Heart left ventricle (tissue), 16 donors: ENCODE results near the gene THSD4. TPM values are rescaled to one million over a fixed set of nuclear protein-coding genes. Genes with fewer than 3 reads are reported as not detected.
A peak's percentile ranks its signal among the peaks of the same experiment; 100 is the strongest.

Source experiments
- ATAC-seq, 4 donors: fragments of 200-7000 bp; cut with Tn5 transposase; one replicate each; pipeline ENCODE4 v1.9.1; 2020 to 2022; ENCODE audit warnings: moderate library complexity in 4 of 4, mild to moderate bottlenecking in 3 of 4, moderate number of reproducible peaks in 1 of 4
- DNase-seq, 5 donors: peaks; one replicate each; pipeline ENCODE4 v3.0.0-alpha.2; 2020
- H3K27ac ChIP-seq, 12 donors: fragments of 200-600 bp; sonication (generic) in 4 of 12; one replicate each; pipeline versions ENCODE4 v1.5.0 to v1.8.0; 2016 to 2022; ENCODE audit warnings: mild to moderate bottlenecking in 2 of 12
- H3K27me3 ChIP-seq, 9 donors: fragments of 200-600 bp; sonication (generic) in 2 of 9; one replicate each; pipeline versions ENCODE4 v1.5.1 to v1.8.0; 2016 to 2022; ENCODE audit warnings: mild to moderate bottlenecking in 3 of 9
- H3K36me3 ChIP-seq, 9 donors: fragments of 200-600 bp; sonication (generic) in 2 of 9; one replicate each; pipeline versions ENCODE4 v1.5.0 to v1.8.0; 2018 to 2022; ENCODE audit warnings: mild to moderate bottlenecking in 2 of 9
- H3K4me1 ChIP-seq, 12 donors: fragments of 200-600 bp; sonication (generic) in 4 of 12; one replicate each; pipeline versions ENCODE4 v1.5.0 to v1.8.0; 2016 to 2022; ENCODE audit warnings: mild to moderate bottlenecking in 3 of 12
- H3K4me3 ChIP-seq, 12 donors: fragments of 200-600 bp; sonication (generic) in 4 of 12; one replicate each; pipeline versions ENCODE4 v1.5.0 to v1.8.0; 2017 to 2022; ENCODE audit warnings: mild to moderate bottlenecking in 9 of 12, moderate library complexity in 4 of 12
- H3K9me3 ChIP-seq, 12 donors: fragments of 200-600 bp; sonication (generic) in 4 of 12; one replicate each; pipeline versions ENCODE4 v1.5.0 to v1.8.0; 2016 to 2022; ENCODE audit warnings: mild to moderate bottlenecking in 1 of 12
- CTCF ChIP-seq, 12 donors: fragments of 200-600 bp; sonication (generic) in 4 of 12; IDR thresholded peaks; one replicate each; pipeline versions ENCODE4 v1.5.0 to v1.8.0; 2018 to 2022; ENCODE audit warnings: antibody characterized with exemption in 12 of 12, mild to moderate bottlenecking in 5 of 12
- POLR2A ChIP-seq, 2 donors: fragments of 450-650 bp; IDR thresholded peaks; one replicate each; pipeline ENCODE4 v1.6.1; 2017; ENCODE audit warnings: antibody characterized with exemption in 2 of 2, mild to moderate bottlenecking in 2 of 2, moderate library complexity in 2 of 2
- WGBS, 4 donors: extraction: QIAGEN DNeasy Blood & Tissue Kit in 2 of 4; methylation state at CpG; one replicate each; pipeline versions ENCODE4 v1.1.5 to v1.1.7; 2013 to 2018; 5-methylcytosine and 5-hydroxymethylcytosine counted together
- intact Hi-C, 10 donors: fragments of 100-400 bp; cut with DNase I; formaldehyde crosslinking; loops; one replicate each; pipeline versions ENCODE4 v1.11.1 to v1.14.2; 2022
- polyA plus RNA-seq, 2 donors: library from polyadenylated mRNA; stranded (reverse); fragments of 200-250 nt; gene quantifications; one replicate each; pipeline ENCODE4 v1.2.3, GENCODE V29; 2013
- total RNA-seq, 9 donors: library from RNA; depleted of rRNA in 2 of 9; stranded (reverse); fragments of >200 nt in 2 of 9; fragmentation: NEBNext Ultra II Directional in 3 of 9; extraction: Animal tissue kit (Norgen Biotek cat#: 25700) in 3 of 9; gene quantifications; one replicate each; pipeline versions ENCODE4 v1.1.0 to v1.2.4, GENCODE V29; 2016 to 2023
- donor health status: ischemic (EF 13 %, LVEDD 7.1; RV severe dilation, severe dysfunction).
- donor health status: healthy with polysubstance abuse.
- donor health status: DM: no; HTN: yes; CAD: no.
- donor health status: DM: no; HTN: no; CAD: no.
- donor health status: ischemic (EF 25% LVEDD 6.9; RV normal size, moderate dysfunction).
- donor health status: ischemic (EF 25% LVEDD 5.7; RV mildly dilated, moderate dysfunction).
- donor health status: healthy.
- donor health status: DM: yes; HTN: yes; CAD: no.
- donor health status: ischemic (EF 35%, LVEDD 5.7; RV mildly dilated, moderate dysfunction).
- donor health status: nonischemic (EF 11% LVEDD 7.7; RV severe dilation, severe dysfunction).
- donor health status: DM: yes; HTN: yes; CAD: no.
- donor health status: PGD.
- donor health status: ischemic (EF 29% LVEDD 5.4; RV normal size, mild dysfunction).
- donor health status: nonischemic (EF 23%, LVEDD 6.1; RV moderate dilation, normal function).

Gene THSD4
- total and polyA plus RNA-seq, 11 donors, result 32.6 to 206 (median 93.2) TPM

GRCh38 chr15:71760852-71761251 lies 645.6 kb downstream of the THSD4 start:
- WGBS, 4 donors, result 94 to 100% (median 97%) methylated on average over 1 of the region's 1 CpG
- Histone ChIP-seq H3K27me3 (no peaks in the 10 kb centered on the region), H3K4me3 (no peak overlapping the region), H3K4me1 (peaks cover 0 to 27% (median 5%) of the 10 kb centered on the region in 12 donors), H3K27ac (peak overlapping the region in 1 of 12 donors; percentile 52), H3K9me3 (peaks cover 0 to 16% (median 6%) of the 10 kb centered on the region in 12 donors), H3K36me3 (peaks cover 0 to 26% (median 7%) of the 10 kb centered on the region in 9 donors)
- no peak for DNase-seq
- ATAC-seq, result no peak
- TF ChIP-seq CTCF (IDR thresholded peaks at IDR 0.05) (no peak), POLR2A (IDR thresholded peaks at IDR 0.05) (no peak)
- intact Hi-C loops, result loop anchor here in 1 of 10 donors (10.0 kb wide), 1 partner anchor 56 kb away; no protein-coding TSS in a partner anchor

- DNase-seq, result peak in 2 of 5 donors; percentile 18 to 79
- no peaks in the 10 kb centered on the region for H3K27me3 ChIP-seq
- WGBS, 4 donors, result 20 to 32% (median 29%) methylated on average over 3 of the region's 3 CpGs
- ATAC-seq, result peak in 3 of 4 donors; percentile 84 to 93 (median 86)
- H3K9me3 ChIP-seq, result peaks cover 0 to 16% (median 6%) of the 10 kb centered on the region in 12 donors
- intact Hi-C loops, result loop anchor here in 1 of 10 donors (10.0 kb wide), 1 partner anchor 57 kb away; no protein-coding TSS in a partner anchor
- TF ChIP-seq CTCF (IDR thresholded peaks at IDR 0.05), result no peak
- no peak for TF ChIP-seq POLR2A (IDR thresholded peaks at IDR 0.05)
- H3K4me3 ChIP-seq, result no peak overlapping the region
- H3K27ac ChIP-seq, result peak overlapping the region in 3 of 12 donors; percentile 32 to 68 (median 52)
- H3K36me3 ChIP-seq, result peaks cover 0 to 34% (median 8%) of the 10 kb centered on the region in 9 donors
- peaks cover 0 to 25% (median 5%) of the 10 kb centered on the region in 12 donors for H3K4me1 ChIP-seq
Observed at GRCh38 chr15:71761649-71762048, 646.4 kb downstream of the THSD4 start.

- no peak for ATAC-seq
- intact Hi-C loops, result loop anchor here in 1 of 10 donors (10.0 kb wide), 1 partner anchor 63 kb away; no protein-coding TSS in a partner anchor
- no peak overlapping the region for H3K4me3 ChIP-seq
- H3K36me3 ChIP-seq, result peaks cover 0 to 41% (median 13%) of the 10 kb centered on the region in 9 donors
- H3K27ac ChIP-seq, result no peak overlapping the region
- peaks cover 0 to 4% (median 0%) of the 10 kb centered on the region in 12 donors for H3K9me3 ChIP-seq
- WGBS, 4 donors, result 90 to 96% (median 93%) methylated on average over 5 of the region's 5 CpGs
- DNase-seq, result no peak
- no peaks in the 10 kb centered on the region for H3K4me1 ChIP-seq
- TF ChIP-seq POLR2A (IDR thresholded peaks at IDR 0.05), result no peak
- no peak for TF ChIP-seq CTCF (IDR thresholded peaks at IDR 0.05)
- no peaks in the 10 kb centered on the region for H3K27me3 ChIP-seq
Observed at GRCh38 chr15:71768184-71768583, 652.9 kb downstream of the THSD4 start.

GRCh38 chr15:71773206-71773859 lies 658.1 kb downstream of the THSD4 start:
- 46 to 59% (median 52%) methylated on average over 1 of the region's 1 CpG for WGBS, 4 donors
- H3K36me3 ChIP-seq, result peaks cover 0 to 21% (median 8%) of the 10 kb centered on the region in 9 donors
- H3K27me3 ChIP-seq, result no peaks in the 10 kb centered on the region
- peaks cover 0 to 10% (median 0%) of the 10 kb centered on the region in 12 donors for H3K4me1 ChIP-seq
- DNase-seq (no peak), ATAC-seq (no peak)
- H3K9me3 ChIP-seq, result peaks cover 0 to 4% (median 0%) of the 10 kb centered on the region in 12 donors
- no peak for TF ChIP-seq CTCF (IDR thresholded peaks at IDR 0.05)
- no peak for TF ChIP-seq POLR2A (IDR thresholded peaks at IDR 0.05)
- intact Hi-C loops, result no loop called here
- no peak overlapping the region for H3K27ac ChIP-seq
- H3K4me3 ChIP-seq, result no peak overlapping the region
